ENCODE data around the gene ELP4.

The ELP4 gene

GRCh38 chr11:31772412-31772811, 262.8 kb downstream of the ELP4 start:
- DNase-seq (ENCODE audit: low read depth in 2 of 2): no peak

DNA sequence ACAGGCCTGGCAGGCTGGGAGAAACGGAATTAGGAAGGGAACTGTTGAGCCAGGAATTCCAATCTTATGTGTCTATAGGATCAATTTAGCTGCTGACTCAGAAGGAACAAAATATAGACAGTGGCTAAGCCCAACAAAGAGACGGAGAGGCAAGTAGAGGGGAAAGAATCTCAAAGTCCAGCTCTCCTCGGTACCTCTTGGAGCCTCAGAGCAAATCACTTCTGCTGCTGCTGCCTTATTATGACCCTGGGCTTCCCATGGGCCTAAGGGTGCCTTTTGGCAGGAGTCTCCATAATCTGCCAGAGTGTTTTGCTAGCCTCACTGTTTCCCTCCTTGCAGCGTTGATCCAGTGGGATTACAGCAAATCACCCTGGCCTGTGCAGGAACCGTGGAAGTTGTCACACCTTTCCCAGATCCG, 269.8 kb downstream of the ELP4 start:
- no peak for DNase-seq (ENCODE audit: low read depth in 2 of 2)

DNA sequence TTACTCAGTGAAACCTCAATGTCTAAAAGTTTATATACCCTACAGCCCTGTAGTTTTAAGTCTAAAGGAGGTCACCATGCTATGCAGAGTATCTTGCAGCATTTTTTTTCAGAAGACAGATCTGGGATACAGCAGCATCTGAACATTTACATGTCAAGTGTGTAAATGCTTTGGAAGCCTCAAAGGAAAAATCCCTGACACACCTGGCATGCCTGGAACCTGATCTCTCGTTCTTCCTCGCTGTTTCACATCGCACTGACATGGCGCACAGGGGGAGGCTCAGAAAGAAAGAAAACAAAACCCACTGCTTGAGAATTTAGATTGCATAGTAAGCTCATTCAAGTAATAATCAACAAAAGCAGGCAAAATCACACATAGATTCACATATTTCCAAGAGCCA, 270.5 kb downstream of the ELP4 start:
- no peak for DNase-seq (ENCODE audit: low read depth in 2 of 2)

DNA sequence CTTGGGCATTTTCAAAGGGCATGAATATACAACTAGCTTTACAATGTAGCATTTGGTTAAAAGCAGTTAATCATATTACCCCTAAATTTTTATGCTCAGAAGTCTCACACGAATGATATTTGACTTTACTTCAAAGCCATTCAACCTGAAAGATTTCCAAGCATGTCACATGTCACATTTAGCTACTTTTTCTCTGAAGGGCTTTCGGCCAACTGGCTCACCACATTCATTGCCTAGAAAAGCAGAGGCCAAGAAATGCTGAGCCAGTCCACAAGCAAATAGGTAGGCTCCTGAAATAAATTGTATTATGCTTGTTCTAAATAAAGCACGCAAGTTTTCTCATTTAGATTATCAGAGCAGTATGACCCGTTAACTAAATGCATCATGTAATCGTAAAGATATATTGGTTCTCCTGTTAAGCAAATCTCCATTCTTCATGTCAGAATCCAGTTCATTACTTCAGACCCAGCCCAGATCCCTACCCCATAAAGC, 271.0 kb downstream of the ELP4 start:
- no peak for DNase-seq (ENCODE audit: low read depth in 2 of 2)

GRCh38 chr11:31782257-31782656, 272.7 kb downstream of the ELP4 start:
- no peak for DNase-seq (ENCODE audit: low read depth in 2 of 2)

GRCh38 chr11:31783252-31783651, 273.7 kb downstream of the ELP4 start:
- DNase-seq (ENCODE audit: low read depth in 2 of 2): no peak

DNA sequence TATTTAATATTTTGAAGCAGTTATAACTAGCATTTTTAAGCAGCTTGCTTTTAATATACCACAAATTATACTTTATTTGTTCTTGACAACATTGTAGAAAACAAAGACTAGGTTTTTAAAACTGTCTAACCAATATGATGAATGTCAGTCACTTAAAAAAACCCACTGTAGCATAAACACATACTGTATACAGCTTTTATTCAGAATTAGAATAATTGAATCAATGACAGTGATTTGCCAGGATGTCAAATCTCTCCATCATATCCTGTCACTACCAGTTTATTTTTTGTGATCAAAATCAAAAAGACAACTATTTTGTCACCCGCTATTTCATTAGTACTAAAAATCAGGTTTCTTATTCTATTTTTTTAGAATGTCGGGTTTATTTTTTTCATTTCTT, 275.0 kb downstream of the ELP4 start:
- DNase-seq (ENCODE audit: low read depth in 2 of 2): no peak

DNA sequence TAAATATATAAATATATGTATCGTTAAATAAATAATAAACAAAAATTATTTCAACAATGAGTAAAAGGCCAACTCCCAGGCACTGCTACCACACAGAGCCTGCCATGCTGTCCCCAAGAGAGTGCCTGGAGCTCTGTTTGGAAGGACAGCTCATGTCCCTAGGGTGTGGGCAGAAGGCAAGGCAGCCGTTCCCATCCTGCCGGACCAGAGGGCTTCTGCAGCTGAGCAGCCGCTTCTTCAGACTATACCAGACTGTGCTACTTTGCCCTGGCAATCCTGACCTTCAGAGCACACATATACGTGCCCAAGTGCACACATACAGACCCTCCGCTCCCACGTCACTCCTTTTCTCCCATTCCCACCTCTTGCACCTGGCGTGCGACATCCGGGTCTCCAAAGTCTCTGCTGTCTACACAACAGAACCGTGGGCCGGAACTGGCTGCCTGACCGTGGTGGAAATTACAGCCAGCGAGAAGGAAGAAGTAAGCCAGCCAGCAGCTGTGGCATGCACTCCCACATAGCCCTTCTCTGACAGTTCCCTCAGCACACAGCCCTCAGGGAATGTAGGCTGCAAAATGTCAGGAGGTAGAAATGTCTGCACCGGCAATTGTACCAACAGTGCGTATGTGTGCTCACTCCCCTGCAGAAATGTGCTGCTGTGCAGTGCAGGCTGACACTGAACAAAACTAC, 277.6 kb downstream of the ELP4 start:
- DNase-seq (ENCODE audit: low read depth in 2 of 2): no peak

DNA sequence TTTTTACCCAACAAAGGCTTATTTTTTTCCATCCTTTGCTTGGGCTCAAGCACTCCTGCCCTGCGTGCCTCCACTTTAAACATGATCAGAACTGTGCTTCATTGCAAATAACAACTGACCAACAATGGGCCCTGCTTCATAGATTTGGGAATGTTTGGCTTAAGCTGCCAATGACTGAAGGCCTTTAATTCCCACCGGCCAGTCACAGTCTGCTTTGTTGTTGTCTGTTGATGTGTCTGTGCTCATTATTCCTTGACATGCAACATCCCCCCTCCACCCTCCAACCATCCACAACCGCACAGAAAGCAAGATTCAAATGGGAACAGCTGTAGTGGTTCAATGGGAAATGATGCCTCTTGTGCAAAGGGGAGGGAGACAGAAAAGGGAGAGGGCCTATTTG, 278.5 kb downstream of the ELP4 start:
- no peak for DNase-seq (ENCODE audit: low read depth in 2 of 2)

DNA sequence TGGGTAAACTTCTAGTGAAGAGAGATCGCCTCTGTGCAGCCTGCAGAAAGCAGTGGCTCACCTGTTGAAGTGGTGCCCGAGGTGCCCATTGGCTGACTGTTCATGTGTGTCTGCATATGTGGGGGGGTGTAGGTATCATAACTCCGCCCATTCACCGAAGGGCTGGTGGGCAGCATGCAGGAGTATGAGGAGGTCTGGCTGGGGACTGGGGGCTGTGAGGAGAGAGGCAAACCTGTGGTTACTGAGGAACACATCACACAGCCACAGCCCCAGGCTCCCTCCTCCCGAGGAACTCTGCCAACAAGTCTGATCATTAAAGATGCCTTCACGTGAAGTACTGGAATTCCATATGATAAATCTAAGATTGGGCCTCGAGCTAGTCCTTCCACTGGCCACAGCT, 281.1 kb downstream of the ELP4 start:
- no peak for DNase-seq (ENCODE audit: low read depth in 2 of 2)

GRCh38 chr11:31792036-31792435, 282.5 kb downstream of the ELP4 start:
- DNase-seq (ENCODE audit: low read depth in 2 of 2): no peak

DNA sequence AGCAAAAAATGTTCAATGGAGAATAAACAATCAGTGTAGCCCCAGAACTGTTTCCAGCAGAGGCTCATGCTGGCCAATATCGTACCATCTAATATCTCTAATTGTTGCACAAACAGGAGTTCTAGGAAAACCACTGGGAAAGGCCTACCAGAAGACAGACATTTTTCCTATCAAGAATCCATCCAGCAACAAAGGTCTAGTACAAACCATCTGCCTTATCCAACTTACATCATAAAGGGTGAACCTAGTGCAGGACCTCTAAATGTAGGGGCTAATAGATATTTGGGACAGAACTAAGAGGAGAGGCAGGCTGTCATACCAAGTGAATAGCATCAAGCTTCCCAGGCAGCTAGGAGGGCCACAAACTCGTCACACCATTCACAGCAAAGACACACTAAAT, 282.9 kb downstream of the ELP4 start:
- DNase-seq (ENCODE audit: low read depth in 2 of 2): no peak

DNA sequence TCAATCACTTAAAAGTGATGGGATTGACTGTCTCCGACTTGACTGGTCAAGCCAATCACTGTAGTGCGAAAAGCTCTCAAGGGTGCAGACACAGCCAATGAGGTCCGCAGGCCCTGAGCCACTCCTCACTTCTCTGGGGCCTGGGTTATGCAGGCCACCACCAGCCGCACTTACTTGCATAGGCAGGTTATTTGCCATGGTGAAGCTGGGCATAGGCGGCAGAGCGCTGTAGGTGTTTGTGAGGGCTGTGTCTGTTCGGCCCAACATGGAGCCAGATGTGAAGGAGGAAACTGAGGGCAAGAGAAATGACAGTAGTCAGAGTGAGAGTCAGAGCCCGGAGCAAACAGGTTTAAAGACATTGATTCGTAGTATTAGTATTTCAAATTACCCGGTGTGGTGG, 283.7 kb downstream of the ELP4 start:
- no peak for DNase-seq (ENCODE audit: low read depth in 2 of 2)

GRCh38 chr11:31794548-31794947, 285.0 kb downstream of the ELP4 start:
- no peak for DNase-seq (ENCODE audit: low read depth in 2 of 2)

GRCh38 chr11:31795706-31796498, 286.3 kb downstream of the ELP4 start:
- DNase-seq (ENCODE audit: low read depth in 2 of 2): no peak

DNA sequence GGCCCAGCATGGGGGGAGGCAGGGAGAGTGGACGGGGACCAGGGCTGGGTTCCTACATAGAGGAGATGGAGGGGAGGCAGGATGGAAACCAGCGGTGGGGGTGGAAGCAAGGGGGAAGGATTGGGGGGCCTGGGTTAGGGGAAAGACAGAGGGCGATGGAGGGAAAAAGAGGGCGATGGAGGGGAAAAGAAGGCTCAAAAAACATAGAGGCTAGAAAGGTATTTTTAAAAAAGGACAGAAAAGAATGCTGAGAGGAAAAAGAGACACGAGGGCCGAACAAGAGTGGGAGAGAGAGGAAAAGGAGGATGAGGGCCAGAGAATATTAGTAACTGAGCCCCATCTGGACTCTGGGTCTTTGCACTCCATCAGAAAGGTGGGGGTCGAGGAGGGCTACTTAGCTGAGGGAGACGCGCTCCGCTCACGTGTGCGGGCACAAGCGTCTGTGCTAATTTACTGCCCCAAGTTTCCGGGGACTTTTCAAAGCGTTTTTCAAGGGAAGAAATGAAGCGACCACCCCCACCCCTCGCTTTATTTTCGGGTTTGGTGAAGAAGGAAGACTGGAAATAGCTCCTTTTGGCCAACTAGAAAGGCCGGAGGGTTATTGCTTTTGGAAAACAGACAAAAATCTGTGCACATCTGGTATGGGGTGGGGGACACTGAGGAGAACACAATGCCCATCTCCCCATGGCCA, 287.1 kb downstream of the ELP4 start:
- DNase-seq (ENCODE audit: low read depth in 2 of 2): no peak

- no peak for DNase-seq (ENCODE audit: low read depth in 2 of 2)
Measured at GRCh38 chr11:31797190-31798056, 287.9 kb downstream of the ELP4 start.

- no peak for DNase-seq (ENCODE audit: low read depth in 2 of 2)
Measured at GRCh38 chr11:31798057-31798553, 288.5 kb downstream of the ELP4 start.

- no peak for DNase-seq (ENCODE audit: low read depth in 2 of 2)
Measured at GRCh38 chr11:31798554-31799434, 289.2 kb downstream of the ELP4 start.
